Measurements from ENCODE around the gene STYXL1.
"Not testable (repeated sequence)": the region's sequence is repeated elsewhere in the genome, so short reads cannot be mapped to it uniquely, and the experiment has no call there.

Gene STYXL1, protein sequence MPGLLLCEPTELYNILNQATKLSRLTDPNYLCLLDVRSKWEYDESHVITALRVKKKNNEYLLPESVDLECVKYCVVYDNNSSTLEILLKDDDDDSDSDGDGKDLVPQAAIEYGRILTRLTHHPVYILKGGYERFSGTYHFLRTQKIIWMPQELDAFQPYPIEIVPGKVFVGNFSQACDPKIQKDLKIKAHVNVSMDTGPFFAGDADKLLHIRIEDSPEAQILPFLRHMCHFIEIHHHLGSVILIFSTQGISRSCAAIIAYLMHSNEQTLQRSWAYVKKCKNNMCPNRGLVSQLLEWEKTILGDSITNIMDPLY

DNA sequence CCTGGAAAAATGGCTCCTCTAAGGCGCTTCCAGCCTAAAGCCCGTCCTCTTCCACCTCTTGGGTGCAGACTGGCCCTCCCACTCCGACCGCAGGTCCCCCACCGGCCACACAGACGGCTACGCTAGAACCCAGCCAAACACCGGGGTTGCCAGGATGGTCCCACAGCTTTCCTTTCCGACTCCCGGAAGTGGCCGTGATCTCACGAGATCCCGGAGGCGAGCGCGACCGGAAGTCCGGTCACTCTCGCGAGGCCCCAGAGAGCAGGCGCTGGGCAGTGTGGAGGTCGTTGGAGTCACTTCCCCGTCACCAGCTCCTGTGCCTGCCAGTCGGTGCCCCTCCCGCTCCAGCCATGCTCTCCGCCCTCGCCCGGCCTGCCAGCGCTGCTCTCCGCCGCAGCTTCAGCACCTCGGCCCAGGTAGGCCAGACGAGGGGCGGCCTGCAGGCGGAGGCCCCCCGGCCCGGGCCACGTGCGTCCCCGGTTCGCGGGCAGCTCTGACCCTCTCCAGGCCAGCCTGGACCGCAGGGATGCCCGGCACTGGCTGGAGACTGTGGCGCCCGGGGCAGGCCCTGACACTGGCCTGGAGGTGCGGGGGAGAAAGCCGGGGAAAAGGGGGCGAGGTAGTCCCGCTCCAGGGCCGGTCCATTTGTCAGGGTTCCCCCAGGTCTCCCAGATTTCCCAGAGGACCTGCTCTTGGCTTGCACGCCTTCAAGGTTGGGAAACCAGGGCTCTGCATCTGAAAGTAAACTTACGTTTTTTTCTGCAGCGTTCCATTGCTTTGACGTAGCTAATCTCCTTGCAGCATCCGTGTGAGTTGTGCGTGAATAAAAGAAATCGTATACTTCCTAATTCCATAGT is at the start of gene STYXL1, which contains the start of gene MDH2:
TSS of gene STYXL1 (minus strand) at position 190 of the 857 bp plus-strand sequence. CDS start 17,477 bp downstream, outside the sequence.
TSS of gene MDH2 (plus strand) at position 296 of the 857 bp plus-strand sequence. CDS start at position 351, 55 bp downstream.
- DNase-seq, result peak; percentile 95

DNA sequence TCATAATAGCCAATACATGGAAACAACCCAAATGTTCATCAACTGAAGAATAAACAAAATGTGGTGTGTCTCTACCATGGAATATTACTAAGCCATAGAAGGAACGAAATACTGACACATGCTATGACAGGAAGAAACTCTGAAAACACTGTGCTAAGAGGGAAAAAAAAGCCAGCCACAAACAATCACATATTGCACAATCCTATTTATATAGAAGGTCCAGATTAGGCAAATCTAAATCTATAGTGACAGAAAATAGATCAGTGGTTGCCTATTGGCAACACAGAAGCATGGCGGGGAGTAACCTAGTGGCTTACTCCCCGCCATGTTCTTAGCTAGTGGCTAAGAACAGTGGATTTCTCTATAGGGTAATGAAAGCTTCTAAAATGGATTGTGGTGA is 48.1 kb upstream of the STYXL1 start:
- no peak for DNase-seq

DNA sequence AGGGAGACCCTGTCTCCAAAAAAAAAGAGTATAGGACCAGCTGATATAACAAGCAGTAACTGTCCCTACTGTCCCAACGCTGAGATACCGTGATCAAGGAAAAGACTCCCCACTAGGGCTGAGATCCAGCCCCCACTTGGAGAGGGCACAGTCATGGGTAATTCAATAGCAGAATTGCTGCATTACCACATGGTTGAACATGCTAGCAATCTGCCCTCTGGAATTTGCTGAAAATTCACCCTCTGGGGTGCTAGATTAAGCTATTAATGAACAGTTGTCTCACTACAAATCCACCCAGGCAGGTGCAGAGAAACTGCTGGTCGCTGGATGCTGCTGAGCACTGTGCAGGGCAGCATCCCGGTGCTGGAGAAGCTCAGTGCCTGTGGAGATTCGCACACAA is 46.5 kb upstream of the STYXL1 start:
- DNase-seq, result not testable (repeated sequence)

DNA sequence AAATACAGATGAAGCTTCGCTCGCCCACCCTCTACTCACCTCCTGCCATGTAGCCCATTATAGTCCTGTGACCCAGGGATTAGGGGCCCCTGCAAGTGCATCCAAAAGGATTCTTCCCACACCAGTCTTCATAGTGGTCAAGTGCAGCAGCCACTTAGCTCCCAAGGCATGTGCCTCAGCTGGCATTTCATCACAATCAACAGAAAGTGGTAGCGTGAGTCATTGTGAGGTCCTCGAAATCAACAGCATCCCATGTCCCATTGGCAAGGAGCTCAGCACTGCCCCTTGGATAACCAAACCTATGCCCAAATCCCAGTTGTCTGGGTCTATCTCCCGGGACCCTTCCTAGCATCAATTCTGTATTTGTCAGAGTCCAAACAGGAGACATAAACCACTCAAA is 45.7 kb upstream of the STYXL1 start:
- not testable (repeated sequence) for DNase-seq

DNA sequence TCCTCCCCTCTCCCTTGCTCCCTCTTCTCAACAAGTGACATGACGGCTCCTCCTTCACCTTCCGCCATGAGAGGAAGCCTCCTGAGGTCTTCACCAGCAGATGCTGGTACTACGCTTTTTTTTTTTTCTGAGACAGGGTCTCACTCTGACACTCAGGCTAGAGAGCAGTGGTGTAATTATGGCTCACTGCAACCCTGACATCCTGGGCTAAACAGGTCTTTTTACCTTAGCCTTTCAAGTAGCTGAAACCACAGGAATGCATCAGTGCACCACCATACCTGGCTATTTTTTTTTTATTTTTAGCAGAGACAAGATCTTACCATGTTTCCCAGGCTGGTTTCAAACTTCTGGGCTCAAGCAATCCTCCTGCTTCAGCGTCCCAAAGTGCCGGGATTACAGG is 43.7 kb upstream of the STYXL1 start:
- no peak for DNase-seq

DNA sequence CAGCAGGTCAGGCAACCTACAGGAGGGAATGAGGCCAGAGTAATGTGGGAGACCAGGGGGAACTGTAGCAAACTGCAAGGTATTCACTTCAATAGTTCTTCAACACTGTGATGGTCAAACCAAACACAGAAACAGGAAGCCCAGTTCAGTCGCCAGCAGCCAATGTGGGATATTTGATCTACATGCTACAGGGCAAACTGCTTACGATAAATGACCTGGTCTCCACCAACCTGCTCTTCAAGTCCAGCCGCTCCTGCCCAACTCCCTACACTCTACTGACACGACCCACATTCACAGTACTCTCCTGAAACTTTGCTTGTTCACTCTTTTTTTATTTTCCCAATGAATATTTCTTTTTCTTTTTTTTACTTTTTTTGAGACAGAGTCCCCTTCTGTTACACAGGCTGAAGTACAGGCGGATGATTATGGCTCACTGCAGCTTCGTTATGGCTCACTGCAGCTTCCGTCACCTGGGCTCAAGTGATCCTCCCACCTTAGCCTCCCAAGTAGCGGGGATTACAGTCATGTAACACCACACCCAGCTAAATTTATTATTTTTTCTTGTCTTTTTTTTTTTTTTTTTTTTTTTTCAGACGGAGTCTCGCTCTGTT is 42.2 kb upstream of the STYXL1 start:
- no peak for DNase-seq

DNA sequence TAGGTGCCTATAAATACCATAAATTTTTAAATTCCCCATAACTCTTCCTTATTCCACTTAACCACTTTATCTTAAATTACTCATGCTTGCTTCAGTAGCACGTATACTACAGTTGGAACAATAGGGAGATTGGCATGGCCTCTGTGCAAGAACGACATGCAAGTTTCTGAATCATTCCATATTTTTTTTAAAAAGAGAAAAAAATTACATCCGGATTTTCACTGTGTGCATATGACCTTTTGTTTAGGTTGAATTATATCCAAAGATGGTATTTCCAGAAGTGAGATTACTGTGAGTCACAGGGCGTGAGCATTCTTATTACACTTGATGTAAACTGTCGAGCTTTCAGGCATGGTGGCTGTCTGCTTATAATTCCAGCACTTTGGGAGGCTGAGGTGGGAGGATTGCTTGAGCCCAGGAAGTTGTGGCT is 39.6 kb upstream of the STYXL1 start:
- not testable (repeated sequence) for DNase-seq

DNA sequence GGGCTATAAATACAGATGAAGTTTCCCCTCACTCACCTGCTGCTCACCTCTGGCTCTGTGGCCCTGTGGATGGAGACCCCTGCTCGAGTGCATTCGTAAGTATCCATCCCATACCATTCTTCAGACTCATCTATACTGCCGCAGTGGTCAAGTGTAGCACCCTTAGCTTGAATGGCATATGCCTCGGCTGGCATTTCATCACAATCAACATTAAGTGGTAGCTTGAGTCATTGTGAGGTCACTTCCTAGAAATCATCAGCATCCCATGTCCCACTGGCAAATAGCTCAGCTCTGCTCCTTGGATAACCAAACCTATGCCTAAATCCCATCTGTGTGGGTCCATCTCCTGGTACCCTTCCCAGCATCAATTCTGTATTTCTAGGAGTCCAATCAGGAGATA is 38.3 kb upstream of the STYXL1 start:
- no peak for DNase-seq

DNA sequence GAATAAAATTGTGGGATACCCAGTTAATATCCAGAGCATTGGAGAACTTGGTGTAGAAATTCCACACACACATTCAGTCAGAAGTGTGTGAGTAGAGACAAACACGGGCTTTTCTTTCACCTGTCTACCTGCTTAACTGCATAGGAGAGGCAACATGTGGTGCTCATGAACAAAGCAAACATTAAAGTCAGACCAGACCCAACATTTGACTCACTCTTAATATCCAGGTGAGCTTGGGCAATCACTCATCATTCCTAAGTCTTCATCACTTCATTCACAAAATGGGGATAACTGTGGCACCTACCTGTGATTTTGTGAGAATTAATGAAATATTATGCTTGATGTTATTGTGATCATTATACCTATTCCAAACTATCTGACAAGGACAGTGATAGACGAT is 36.3 kb upstream of the STYXL1 start:
- not testable (repeated sequence) for DNase-seq

DNA sequence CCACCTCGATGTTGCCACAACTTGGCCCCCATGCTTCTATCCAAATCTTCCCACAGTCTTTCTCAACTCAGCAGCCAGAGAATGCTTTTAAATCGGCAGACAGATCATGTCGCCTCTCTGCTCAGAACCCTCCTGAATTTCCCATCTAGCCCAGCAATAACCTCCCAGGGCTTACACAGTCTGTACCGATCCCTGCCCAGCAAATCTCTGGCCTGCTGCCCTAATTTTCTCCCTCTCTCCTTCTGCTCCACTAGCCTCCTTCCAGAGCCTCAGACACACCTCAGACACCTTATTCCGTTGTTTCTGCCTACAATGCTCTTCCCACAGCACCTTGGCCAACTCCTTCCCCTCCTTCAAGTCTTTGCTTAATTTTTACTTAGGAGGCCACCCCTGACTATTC is 32.4 kb upstream of the STYXL1 start:
- no peak for DNase-seq

DNA sequence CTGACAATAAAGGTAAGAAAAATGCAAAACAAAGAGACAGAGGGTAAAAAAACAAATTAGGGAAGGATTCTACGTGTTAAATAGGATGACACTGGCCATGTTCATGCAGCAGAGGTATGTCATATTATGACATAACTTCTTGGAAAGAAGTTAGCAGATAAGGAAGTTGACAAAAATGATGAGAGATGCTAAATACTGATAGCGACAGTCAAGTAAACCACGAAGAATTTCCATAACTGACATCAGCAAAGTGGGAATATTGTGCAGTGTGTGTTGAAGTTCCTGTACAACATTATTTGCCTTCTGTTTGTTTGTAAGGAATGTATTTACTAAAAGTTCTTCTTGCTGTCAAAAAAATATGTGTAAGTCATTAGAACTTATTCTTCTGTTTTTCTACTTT is 29.6 kb upstream of the STYXL1 start:
- DNase-seq, result no peak

DNA sequence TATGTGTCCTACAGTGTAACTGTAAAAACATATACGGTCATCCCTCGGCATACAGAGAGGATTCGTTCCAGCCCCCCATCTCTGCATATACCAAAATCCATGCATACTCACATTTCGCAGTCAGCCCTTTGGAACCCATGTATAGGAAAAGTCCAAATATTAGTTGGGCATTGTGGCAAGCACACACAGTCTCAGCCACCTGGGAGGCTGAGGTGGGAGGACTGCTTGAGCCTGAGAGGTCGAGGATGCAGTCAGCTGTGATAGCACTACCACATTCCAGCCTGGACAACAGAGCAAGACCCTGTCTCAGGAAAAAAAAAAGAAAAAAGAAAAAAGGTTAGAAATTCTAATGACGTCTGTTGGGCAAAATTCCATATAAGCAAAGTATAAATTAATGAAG is 29.2 kb upstream of the STYXL1 start:
- DNase-seq, result no peak

DNA sequence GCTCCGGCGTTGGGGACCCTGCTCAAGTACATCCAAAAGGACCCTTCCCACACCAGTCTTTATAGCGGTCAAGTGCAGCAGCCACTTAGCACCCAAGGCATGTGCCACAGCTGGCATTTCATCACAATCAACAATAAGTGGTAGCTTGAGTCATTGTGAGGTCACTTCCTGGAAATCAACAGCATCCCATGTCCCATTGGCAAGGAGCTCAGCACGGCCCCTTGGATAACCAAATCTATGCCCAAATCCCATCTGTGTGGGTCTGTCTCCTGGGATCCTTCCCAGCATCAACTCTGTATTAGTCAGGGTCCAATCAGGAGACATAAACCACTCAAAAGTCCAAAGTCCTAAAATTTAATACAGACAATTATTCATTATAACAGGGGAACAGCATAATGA is 27.2 kb upstream of the STYXL1 start:
- DNase-seq, result no peak

DNA sequence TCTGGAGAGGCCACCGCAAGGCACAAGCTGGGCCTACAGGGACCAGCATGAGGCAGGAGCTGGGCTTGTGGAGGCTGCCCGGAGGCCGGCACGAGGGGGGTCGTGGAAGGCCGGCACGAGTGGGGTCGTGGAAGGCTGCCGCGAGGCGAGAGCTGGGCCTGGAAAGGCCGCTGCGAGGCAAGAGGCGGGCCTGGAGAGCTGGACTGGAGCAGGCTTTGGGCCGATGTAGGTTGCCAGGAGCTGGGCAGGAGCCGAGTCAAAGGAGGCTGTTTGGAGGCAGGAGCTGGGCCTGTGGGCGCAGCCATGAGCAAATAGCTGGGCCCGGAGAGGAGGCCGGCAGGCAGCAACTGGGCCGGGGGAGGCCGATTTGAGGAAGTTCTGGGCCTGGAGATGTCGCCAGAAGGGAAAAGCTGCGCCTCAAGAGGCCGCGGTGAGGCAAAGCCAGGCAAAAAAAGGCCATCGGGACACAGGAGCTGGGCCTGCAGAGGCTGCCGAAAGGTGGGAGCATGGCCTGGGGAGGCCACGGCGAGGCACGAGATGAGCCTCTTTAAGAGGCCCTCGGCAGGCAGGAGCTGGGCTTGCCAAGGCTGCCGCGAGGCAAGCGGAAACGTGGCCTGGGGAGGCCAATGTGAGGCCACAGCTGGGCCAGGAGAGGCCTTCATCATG is 26.6 kb upstream of the STYXL1 start:
- DNase-seq, result no peak

DNA sequence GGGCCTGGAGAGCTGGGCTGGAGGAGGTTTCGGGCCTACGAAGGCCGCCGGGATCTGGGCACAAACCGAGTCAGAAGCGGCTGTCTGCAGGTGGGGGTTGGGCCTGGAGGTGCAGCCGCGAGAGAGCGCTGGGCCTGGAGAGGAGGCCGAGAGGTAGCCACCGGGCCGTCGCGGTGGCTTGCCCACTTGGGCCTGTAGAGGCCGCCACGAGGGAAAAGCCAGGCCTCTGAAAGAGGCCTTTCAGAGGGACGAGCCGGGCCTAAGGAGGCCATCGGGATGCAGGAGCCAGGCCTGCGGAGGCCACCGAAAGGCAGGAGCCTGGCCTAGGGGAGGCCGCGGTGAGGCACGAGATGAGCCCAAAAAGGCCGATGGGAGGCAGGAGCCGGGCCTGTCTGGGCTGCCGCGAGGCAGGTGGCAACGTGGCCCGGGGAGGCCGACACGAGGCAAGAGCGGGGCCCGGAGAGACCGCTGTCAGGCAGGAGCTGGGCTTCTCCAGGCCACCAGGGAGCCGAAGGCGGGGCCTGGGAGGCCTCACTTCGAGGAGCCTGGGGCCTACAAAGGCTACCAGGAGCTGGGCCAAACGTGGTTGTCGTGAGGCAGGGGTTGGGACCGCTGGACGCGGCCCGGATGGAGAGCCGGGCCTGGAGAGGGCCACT is 25.7 kb upstream of the STYXL1 start:
- DNase-seq, result no peak

DNA sequence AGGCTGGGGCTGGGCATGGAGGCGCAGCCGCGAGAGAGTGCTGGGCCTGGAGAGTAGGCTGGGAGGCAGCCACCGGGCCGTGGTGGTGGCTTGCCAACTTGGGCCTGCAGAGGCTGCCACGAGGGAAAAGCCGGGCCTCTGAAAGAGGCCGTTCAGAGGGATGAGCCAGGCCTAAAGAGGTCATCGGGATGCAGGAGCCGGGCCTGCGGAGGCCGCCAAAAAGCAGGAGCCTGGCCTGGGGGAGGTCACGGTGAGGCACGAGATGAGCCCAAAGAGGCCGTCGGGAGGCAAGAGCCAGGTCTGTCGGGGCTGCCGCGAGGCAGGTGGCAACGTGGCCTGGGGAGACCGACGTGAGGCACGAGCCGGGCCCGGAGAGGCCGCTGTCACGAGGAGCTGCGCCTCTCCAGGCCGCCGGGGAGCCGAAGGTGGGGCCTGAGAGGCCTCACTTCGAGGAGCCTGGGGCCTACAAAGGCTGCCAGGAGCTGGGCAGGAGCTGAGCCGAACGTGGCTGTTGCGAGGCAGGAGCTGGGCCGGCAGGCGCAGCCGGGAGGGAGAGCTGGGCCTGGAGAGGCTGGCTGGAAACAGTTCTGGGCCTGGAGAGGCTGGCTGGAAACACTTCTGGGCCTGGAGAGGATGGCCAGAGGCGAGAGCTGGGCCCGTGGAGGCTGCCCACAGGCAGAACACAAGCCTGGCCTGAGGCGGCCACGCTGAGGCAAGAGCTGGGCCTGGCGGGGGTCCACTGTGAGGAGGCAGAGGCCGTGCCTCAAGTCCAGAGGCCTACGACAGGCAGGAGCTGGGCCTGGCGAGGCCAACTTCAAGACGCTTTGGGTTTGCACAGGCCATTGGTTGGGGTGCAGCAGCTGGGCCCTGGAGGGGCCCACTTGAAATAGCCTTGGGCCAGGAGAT is 24.7 kb upstream of the STYXL1 start:
- no peak for DNase-seq

DNA sequence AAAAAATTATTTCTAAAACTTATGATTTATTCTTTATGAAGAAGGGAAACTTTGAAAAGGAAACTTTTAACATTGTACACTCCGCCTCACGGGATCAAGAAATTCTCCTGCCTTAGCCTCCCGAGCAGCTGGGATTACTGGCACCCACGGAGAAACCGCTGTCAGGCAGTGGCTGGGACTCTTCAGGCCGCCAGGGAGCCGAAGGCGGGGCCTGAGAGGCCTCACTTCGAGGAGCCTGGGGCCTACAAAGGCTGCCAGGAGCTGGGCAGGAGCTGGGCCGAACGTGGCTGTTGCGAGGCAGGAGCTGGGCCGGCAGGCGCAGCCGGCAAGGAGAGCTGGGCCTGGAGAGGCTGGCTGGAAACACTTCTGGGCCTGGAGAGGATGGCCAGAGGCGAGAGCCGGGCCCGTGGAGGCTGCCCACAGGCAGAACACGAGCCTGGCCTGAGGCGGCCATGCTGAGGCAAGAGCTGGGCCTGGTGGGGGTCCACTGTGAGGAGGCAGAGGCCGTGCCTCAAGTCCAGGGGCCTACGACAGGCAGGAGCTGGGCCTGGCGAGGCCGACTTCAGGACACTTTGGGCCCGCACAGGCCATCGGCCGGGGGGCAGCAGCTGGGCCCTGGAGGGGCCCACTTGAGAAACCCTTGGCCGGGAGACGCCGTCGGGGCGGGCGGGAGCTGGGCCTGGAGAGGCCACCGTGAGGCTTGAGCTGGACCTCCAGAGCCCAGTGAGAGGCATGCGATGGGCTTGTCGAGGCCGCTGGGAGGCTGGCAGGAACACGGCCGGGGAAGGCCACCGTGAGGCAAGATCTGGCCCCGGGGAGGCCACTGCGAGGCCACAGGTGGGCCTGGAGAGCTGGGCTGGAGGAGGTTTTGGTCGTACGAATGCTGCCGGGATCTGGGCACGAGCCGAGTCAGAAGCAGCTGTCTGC is 23.8 kb upstream of the STYXL1 start:
- DNase-seq, result no peak

DNA sequence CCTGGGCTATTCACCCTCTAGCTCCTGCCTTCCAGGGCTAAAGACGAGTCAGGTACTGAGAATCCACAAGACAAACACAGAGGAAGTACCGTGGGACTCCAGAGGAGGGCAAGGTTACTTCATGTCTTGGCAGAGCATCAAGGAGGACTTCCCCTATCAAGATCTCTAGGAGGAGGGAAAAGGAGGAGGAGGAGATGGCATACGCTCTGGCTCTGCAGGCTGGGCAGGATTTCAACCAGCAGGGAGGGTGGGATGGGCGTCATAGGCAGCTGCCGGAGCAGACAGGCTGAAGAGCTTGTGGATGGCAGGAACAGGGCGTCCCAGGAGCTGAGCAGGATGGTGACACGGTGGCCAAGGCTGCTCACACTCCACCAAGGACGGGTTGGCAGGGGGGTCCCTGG is 21.4 kb upstream of the STYXL1 start:
- DNase-seq, result no peak

DNA sequence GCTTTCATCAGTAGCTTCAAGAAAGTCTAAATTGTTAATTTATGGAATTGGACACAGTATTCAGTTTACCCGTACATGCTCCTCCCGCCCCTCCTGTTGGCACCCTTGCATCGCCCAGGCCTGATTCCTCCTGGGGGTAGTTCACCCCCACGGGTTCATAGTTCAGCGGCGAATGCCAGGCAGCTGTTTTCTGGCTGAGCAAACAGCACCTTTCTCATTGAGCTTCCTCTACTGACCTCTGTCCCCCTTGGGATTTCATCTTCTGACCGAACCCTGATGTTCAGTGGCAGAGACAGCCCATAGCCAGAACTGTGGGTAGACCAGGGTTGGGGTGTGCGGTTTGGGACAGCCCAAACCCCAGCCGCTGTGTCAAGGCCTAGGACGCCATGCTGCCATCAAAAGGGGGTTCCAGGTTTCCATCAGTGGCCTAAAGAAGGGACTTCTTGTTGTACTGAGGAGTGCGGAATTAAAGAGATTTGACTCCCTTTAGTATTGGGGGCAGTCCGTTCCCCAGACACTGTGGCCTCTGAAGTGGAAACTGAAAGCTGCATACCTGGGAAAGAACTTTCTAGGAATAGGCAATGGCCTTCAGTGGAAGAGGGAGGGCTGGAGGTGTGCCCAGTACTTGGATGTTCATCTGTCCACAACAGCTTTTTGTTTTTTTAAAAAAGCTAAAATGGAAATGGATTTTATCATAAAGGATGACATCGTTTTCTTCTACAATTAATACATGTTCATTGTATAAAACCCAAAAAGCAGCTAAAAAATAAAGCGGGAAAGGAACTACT is 19.1 kb upstream of the STYXL1 start:
- DNase-seq, result no peak

Data from NCI-H1092 treated with DMSO at 0.1 percent for 48 hours (cell line).